Mammary epithelial cell (primary cell): ENCODE results near the gene LRP6.

ENCODE experiments used
- CTCF ChIP-seq, 2 donors: IDR thresholded peaks in 1 of 2; conservative IDR thresholded peaks in 1 of 2; 2 replicates each; pipeline ENCODE4 v1.5.1; 2011 to 2012; ENCODE audit warnings: inconsistent platforms in 2 of 2, low read length in 2 of 2, mild to moderate bottlenecking in 2 of 2, control low read depth in 1 of 2, low read depth in 1 of 2; ENCODE audit not compliant: insufficient read depth in 1 of 2; ENCODE audit errors: extremely low read depth in 1 of 2
- EZH2 ChIP-seq: IDR thresholded peaks from 2 replicates; pipeline ENCODE4 v1.6.1; 2012; ENCODE audit warnings: low read length, inconsistent platforms, borderline replicate concordance

DNA sequence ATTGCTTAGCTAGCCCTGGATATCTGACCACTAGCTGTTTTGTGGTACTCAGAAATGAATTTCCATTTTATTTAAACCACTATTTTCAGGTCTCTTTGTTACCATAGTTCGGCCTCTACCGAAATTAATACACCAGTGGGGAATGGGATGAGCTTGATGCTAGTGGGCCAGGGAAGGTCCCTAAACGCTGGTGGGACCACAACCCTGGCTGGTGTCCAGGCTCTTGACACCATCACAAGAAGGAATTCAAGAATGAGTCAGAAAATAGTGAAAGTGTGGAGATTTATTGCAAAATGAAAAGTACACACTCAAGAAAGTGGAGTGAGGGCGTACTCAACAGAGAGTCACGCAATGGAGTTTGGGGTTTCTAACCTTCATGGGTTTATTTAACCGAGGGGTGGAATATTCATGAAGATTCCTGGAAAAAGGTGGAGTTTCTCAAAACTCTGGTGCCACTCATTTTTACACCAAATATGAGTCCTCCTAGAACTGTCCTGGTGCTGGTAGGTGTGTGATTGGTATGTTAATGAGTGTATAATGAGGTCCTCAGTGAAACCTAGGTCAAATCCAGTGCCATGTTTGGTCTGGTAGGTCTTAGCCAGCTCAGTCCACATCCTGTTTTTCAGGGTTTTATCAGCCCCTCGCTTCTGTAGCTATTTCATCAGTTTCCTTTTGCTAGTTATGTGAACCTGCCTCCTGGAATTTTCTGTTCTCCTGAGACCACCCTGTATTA is 38.9 kb upstream of the LRP6 start:
- TF ChIP-seq CTCF (conservative IDR thresholded peaks at IDR 0.05 in 1 of 2, IDR thresholded peaks at IDR 0.05 in 1 of 2; ENCODE audit: extremely low read depth in 1 of 2, insufficient read depth in 1 of 2, low read depth in 1 of 2, low read length in 2 of 2) (no peak), EZH2 (no peak)
